ENCODE data around the gene HSCB.
"Not testable (repeated sequence)": the region's sequence is repeated elsewhere in the genome, so short reads cannot be mapped to it uniquely, and the experiment has no call there.

HSCB gene

GRCh38 chr22:28741200-28741784 lies 547 bp upstream of the HSCB start:
- no peak for DNase-seq

- no peak for DNase-seq
Measured at GRCh38 chr22:28742562-28742962, 723 bp downstream of the HSCB start.

- no peak for DNase-seq
Measured at GRCh38 chr22:28743852-28744251, 2.0 kb downstream of the HSCB start.

GRCh38 chr22:28750471-28750881 lies 8.6 kb downstream of the HSCB start:
- no peak for DNase-seq

- DNase-seq, result not testable (repeated sequence)
Measured at GRCh38 chr22:28754512-28754911, 12.7 kb downstream of the HSCB start.

- no peak for DNase-seq
Measured at GRCh38 chr22:28759861-28760560, 18.2 kb downstream of the HSCB start.

- no peak for DNase-seq
Measured at GRCh38 chr22:28761449-28761755, 19.6 kb downstream of the HSCB start.

- DNase-seq, result not testable (repeated sequence)
Measured at GRCh38 chr22:28762000-28762399, 20.2 kb downstream of the HSCB start.

- DNase-seq, result no peak
Measured at GRCh38 chr22:28766628-28767027, 24.8 kb downstream of the HSCB start.

GRCh38 chr22:28768701-28769393 lies 27.0 kb downstream of the HSCB start:
- no peak for DNase-seq

- no peak for DNase-seq
Measured at GRCh38 chr22:28769394-28770085, 27.7 kb downstream of the HSCB start.

GRCh38 chr22:28771195-28771791 lies 29.5 kb downstream of the HSCB start:
- DNase-seq, result peak; percentile 56

- DNase-seq, result peak; percentile 92
Measured at GRCh38 chr22:28772633-28773460, 31.0 kb downstream of the HSCB start, which contains the start of gene CCDC117. CCDC117 (plus strand) TSS chr22:28772695; CDS start chr22:28772850, 155 bp downstream.

- DNase-seq, result no peak
Measured at GRCh38 chr22:28773461-28773867, 31.6 kb downstream of the HSCB start.

GRCh38 chr22:28774378-28774777 lies 32.5 kb downstream of the HSCB start:
- no peak for DNase-seq

GRCh38 chr22:28779833-28780232 lies 38.0 kb downstream of the HSCB start:
- no peak for DNase-seq

GRCh38 chr22:28780296-28780695 lies 38.5 kb downstream of the HSCB start:
- DNase-seq, result no peak

- DNase-seq, result no peak
Measured at GRCh38 chr22:28783786-28784671, 42.2 kb downstream of the HSCB start.

GRCh38 chr22:28788601-28789000 lies 46.8 kb downstream of the HSCB start:
- no peak for DNase-seq

GRCh38 chr22:28791124-28791523 lies 49.3 kb downstream of the HSCB start:
- DNase-seq, result no peak

- DNase-seq, result no peak
Measured at GRCh38 chr22:28791841-28792490, 50.1 kb downstream of the HSCB start.

All from NCI-H1092 treated with DMSO at 0.1 percent for 48 hours (cell line).